GM12801 (cell line): ENCODE data around the gene CEP63.

Experiments used
- CTCF ChIP-seq: IDR thresholded peaks from one replicate; pipeline ENCODE4 v1.5.1; 2011; ENCODE audit warnings: control low read depth; ENCODE audit not compliant: insufficient read length; ENCODE audit errors: extremely low read depth

CEP63 gene

GRCh38 chr3:134468519-134468918 lies 17.3 kb upstream of the CEP63 start:
- no peak for TF ChIP-seq CTCF

- TF ChIP-seq CTCF: no peak
These were observed 14.2 kb upstream of the CEP63 start for GRCh38 chr3:134471521-134472193.

- TF ChIP-seq CTCF: no peak
These were observed 13.0 kb upstream of the CEP63 start for GRCh38 chr3:134472831-134473230.

GRCh38 chr3:134473868-134474546 lies 11.8 kb upstream of the CEP63 start:
- no peak for TF ChIP-seq CTCF

- TF ChIP-seq CTCF: no peak
These were observed 10.9 kb upstream of the CEP63 start for GRCh38 chr3:134474956-134475355.

- TF ChIP-seq CTCF: no peak
These were observed 9.6 kb upstream of the CEP63 start for GRCh38 chr3:134476306-134476705.

GRCh38 chr3:134477002-134477401 lies 8.9 kb upstream of the CEP63 start:
- no peak for TF ChIP-seq CTCF
